Aorta (tissue), 5 donors: Measurements from ENCODE around the gene RYK. TPM values are rescaled to one million over a fixed set of nuclear protein-coding genes. Genes with fewer than 3 reads are reported as not detected.
A peak's percentile ranks its signal among the peaks of the same experiment; 100 is the strongest.
"Not testable (repeated sequence)": the region's sequence is repeated elsewhere in the genome, so short reads cannot be mapped to it uniquely, and the experiment has no call there.

Experiments used
- ATAC-seq: fragments of 200-7000 bp; cut with Tn5 transposase; one replicate; pipeline ENCODE4 v1.9.1; 2022; ENCODE audit warnings: moderate library complexity; ENCODE audit not compliant: low FRiP score
- DNase-seq, 2 donors: peaks; one replicate each; pipeline ENCODE4 v3.0.0-alpha.2; 2020
- H3K27ac ChIP-seq, 2 donors: one replicate each; pipeline ENCODE4 v1.5.1; 2013; ENCODE audit warnings: low read length in 2 of 2, mild to moderate bottlenecking in 2 of 2, moderate library complexity in 2 of 2, control low read depth in 1 of 2, inconsistent platforms in 1 of 2, low read depth in 1 of 2
- H3K27me3 ChIP-seq, 2 donors: one replicate each; pipeline ENCODE4 v1.6.1; 2013; ENCODE audit warnings: control low read depth in 1 of 2, low read length in 1 of 2, mild to moderate bottlenecking in 1 of 2, moderate library complexity in 1 of 2; ENCODE audit not compliant: insufficient read depth in 2 of 2, control insufficient read depth in 1 of 2
- H3K36me3 ChIP-seq, 2 donors: one replicate each; pipeline ENCODE4 v1.6.1; 2013; ENCODE audit warnings: control low read depth in 1 of 2, low read length in 1 of 2, mild to moderate bottlenecking in 1 of 2; ENCODE audit not compliant: insufficient read depth in 2 of 2, control insufficient read depth in 1 of 2
- H3K4me1 ChIP-seq, 2 donors: one replicate each; pipeline ENCODE4 v1.6.1; 2013; ENCODE audit warnings: low read length in 2 of 2, control low read depth in 1 of 2, mild to moderate bottlenecking in 1 of 2, moderate library complexity in 1 of 2; ENCODE audit not compliant: insufficient read depth in 2 of 2, control insufficient read depth in 1 of 2
- H3K4me3 ChIP-seq, 2 donors: one replicate each; pipeline ENCODE4 v1.5.1; 2013; ENCODE audit warnings: low read length in 2 of 2, control low read depth in 1 of 2, mild to moderate bottlenecking in 1 of 2
- H3K9me3 ChIP-seq: one replicate; pipeline ENCODE4 v1.6.1; 2013; ENCODE audit warnings: mild to moderate bottlenecking, low read length; ENCODE audit not compliant: control insufficient read depth
- WGBS, 2 donors: extraction: QIAGEN DNeasy Blood & Tissue Kit; methylation state at CpG; one replicate each; pipeline ENCODE4 v1.1.7; 2013; 5-methylcytosine and 5-hydroxymethylcytosine counted together
- intact Hi-C, 2 donors: fragments of 100-400 bp; cut with DNase I; formaldehyde crosslinking; loops; one replicate each; pipeline versions ENCODE4 v1.14.2 to v1.15.0; 2022
- polyA plus RNA-seq, 2 donors: library from polyadenylated mRNA; stranded (reverse); fragments of 200-250 nt; gene quantifications; one replicate each; pipeline ENCODE4 v1.2.3, GENCODE V29; 2013
- total RNA-seq, 2 donors: library from RNA; stranded (reverse); fragmentation: NEBNext Ultra II Directional; extraction: Animal tissue kit (Norgen Biotek cat#: 25700); gene quantifications; one replicate each; pipeline ENCODE4 v1.2.1, GENCODE V29; 2021
- donor health status: healthy with polysubstance abuse.
- donor health status: Bipolar disorder and iron deficiency.
- donor health status: DM: no; HTN: no; CAD: no.
- donor health status: DM: no; HTN: no; CAD: no.
- donor health status: DM: yes; HTN: yes; CAD: no.

The RYK gene
- total and polyA plus RNA-seq, 4 donors, result 35.9 to 73.5 (median 60.3) TPM

DNA sequence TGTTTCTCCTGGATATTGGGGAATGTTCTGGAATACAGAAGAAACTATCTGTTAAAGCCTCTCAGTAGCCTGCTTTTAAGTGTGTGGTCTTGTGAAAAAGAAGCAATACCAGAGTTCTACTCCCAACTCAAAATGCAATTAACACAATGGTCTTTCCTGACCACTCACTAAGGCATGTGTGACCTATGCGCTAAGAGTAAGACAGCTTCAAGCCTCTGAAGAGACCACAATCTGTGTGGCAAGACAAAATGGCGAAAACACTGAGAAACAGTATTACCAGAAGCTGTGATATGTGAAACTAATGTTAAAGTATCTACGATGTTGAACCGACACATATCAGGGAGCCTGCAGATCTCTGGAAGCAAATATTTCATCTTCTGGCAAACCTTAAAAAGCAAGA lies 33.8 kb downstream of the RYK start:
- ATAC-seq (no peak), DNase-seq (no peak)
- no peaks in the 10 kb centered on the region for H3K27me3 ChIP-seq
- H3K27ac ChIP-seq, result no peak overlapping the region
- no peak overlapping the region for H3K4me3 ChIP-seq
- H3K9me3 ChIP-seq, result no peaks in the 10 kb centered on the region
- H3K4me1 ChIP-seq, result no peaks in the 10 kb centered on the region
- intact Hi-C loops, result loop anchor here in 1 of 2 donors (10.0 kb wide), 2 partner anchors 158 to 402 kb away; partner anchors contain the start of gene AMOTL2
- 97 to 98% methylated on average over 4 of the region's 4 CpGs for WGBS, 2 donors
- peaks cover 0 to 2% of the 10 kb centered on the region in 2 donors for H3K36me3 ChIP-seq

DNA sequence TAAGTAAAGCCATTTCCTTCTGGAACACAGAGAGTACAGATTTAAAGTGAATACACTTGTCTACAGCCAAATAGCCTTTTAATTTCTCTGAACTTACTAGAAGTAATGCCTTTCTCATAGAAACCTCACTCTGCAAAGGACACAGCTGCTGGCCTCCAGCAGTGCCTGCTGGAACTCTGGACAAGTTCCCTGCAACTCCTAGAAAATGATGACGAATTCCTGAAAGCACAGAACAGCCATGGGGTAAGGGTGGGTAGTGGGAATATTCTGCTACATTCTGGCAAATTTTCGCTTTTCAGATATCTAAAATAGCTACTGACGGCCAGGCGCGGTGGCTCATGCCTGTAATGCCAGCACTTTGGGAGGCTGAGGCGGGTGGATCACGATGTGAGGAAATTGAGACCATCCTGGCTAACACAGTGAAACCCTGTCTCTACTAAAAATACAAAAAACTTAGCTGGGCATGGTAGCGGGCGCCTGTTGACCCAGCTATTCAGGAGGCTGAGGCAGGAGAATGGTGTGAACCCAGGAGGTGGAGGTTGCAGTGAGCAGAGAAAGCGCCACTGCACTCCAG lies 34.4 kb downstream of the RYK start:
- Histone ChIP-seq H3K36me3 (peaks cover 0 to 2% of the 10 kb centered on the region in 2 donors), H3K9me3 (no peaks in the 10 kb centered on the region), H3K4me1 (no peaks in the 10 kb centered on the region), H3K27me3 (no peaks in the 10 kb centered on the region), H3K4me3 (no peak overlapping the region), H3K27ac (no peak overlapping the region)
- intact Hi-C loops, result loop anchor here in 1 of 2 donors (10.0 kb wide), 2 partner anchors 159 to 401 kb away; partner anchors contain the start of gene AMOTL2
- DNase-seq (no peak), ATAC-seq (no peak)
- 73 to 74% methylated on average over 10 of the region's 10 CpGs for WGBS, 2 donors

DNA sequence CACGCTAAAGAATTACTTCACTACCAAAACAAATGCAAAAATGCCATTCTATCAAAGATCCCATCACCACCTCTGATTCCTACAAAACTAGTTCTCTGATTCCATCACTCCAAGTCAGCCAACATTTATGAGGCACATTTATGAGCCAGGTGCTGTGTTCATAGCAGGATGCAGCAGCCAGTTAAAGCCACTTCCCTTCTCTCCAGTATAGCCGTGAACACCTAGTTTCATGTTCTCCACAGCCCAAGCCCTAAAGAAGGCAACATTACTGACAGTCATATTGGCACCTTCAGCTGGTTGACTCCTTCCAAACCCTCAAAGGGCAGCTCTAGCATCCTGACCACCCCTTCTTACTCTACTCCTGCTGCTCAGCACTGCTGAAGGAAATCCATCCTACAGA lies 36.4 kb downstream of the RYK start:
- H3K4me1 ChIP-seq, result no peaks in the 10 kb centered on the region
- 78 to 86% methylated on average over 2 of the region's 2 CpGs for WGBS, 2 donors

DNA sequence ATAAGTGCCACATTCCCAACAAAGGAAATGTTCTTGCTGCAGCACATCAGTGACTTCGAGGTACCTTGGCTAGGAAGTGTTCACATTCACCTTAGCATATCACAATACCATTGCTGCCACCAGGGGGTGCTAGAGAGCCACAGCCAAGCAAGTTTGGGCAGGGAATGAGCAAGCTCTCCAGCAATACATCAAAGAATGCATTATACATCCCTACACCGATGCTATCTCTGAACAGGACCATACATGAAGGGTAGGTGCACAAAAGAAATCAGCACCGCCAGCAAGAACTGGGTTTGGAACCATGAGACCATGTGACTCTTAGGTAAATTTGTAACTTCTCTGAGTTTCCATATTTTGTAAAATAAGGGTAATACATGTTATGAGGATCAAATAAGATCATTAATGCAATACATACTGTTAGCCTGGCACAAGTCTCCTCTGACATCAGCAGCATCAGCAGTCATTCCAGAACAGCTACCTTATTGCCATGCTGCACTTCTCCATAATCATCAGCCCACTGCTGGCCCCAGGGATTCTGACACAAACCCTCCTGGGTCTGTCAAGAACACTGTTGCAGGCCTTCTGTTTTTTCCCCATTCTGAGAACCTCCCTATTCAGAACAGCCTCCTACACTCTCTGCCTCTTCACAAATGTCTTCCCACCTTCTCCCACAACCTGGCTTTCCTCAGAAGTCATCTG lies 37.5 kb downstream of the RYK start:
- intact Hi-C loops, result loop anchor here (2.0 to 10.0 kb wide), 5 partner anchors 86 to 398 kb away; partner anchors contain the start of gene AMOTL2 (in 1 of the 2)

More for the DNA sequence above, 36.4 kb downstream of the RYK start:
- H3K27me3 ChIP-seq, result no peaks in the 10 kb centered on the region
- DNase-seq (no peak), ATAC-seq (no peak)
- H3K27ac ChIP-seq, result no peak overlapping the region
- peaks cover 0 to 2% of the 10 kb centered on the region in 2 donors for H3K36me3 ChIP-seq
- intact Hi-C loops, result loop anchor here (5.0 to 10.0 kb wide), 4 partner anchors 161 to 399 kb away; partner anchors contain the start of gene AMOTL2 (in 1 of the 2)
- H3K9me3 ChIP-seq, result no peaks in the 10 kb centered on the region
- H3K4me3 ChIP-seq, result no peak overlapping the region

DNA sequence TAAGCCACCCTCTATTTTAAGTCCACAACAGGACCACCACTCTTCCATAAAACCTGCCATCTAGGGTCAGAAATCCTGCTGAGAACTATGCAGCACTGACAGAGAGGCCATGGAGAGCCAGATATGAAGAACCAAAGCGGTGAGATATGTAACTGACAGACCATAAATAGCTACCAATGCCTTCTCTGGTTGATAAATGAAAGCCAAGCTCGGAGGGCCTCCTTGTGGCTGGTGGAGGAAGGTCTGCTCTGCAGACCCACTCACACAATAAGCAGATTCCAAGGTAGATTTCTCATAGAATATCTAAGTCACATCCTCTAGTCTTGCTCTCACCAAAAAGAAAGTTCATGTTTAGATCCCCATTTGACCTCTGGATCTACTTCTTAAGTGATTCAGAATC lies 38.9 kb downstream of the RYK start:
- 13 to 16% methylated on average over 2 of the region's 2 CpGs for WGBS, 2 donors
- ATAC-seq, result peak; percentile 62
- intact Hi-C loops, result loop anchor here (2.0 to 10.0 kb wide), 5 partner anchors 87 to 397 kb away; partner anchors contain the start of gene AMOTL2 (in 1 of the 2)

More for the DNA sequence above, 37.5 kb downstream of the RYK start:
- H3K27ac ChIP-seq, result no peak overlapping the region
- ATAC-seq (peak; percentile 90), DNase-seq (peak; percentile 83 to 92)
- 24 to 25% methylated on average over 3 of the region's 3 CpGs for whole genome bisulfite sequencing, 2 donors
- H3K9me3 ChIP-seq, result no peaks in the 10 kb centered on the region
- no peak overlapping the region for H3K4me3 ChIP-seq
- no peaks in the 10 kb centered on the region for H3K4me1 ChIP-seq
- H3K36me3 ChIP-seq, result peaks cover 0 to 2% of the 10 kb centered on the region in 2 donors
- H3K27me3 ChIP-seq, result no peaks in the 10 kb centered on the region

DNA sequence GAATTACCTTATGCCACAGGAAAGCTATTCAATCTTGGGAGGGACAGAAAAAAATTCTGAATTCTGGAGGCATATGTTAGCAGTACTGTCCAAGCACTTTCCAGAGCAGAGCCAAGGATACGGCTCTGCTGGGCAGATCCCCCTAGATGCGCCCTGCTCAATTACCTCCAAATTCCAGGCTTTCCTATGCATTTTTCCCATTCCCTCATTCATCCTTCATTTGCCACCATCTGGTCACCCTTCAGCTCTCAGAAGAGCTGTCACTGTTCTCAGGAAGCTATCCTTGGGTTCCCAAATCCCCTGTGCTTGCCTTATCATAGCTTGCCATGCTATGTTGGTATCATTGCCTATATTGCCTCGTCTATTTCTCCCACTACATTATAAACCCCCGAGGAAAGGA lies 45.2 kb downstream of the RYK start:
- DNase-seq, result no peak
- ATAC-seq, result no peak
- intact Hi-C loops, result no loop called here
- Histone ChIP-seq H3K27me3 (no peaks in the 10 kb centered on the region), H3K36me3 (peaks cover 4 to 6% of the 10 kb centered on the region in 2 donors), H3K9me3 (no peaks in the 10 kb centered on the region), H3K4me3 (no peak overlapping the region), H3K4me1 (peaks cover 0 to 1% of the 10 kb centered on the region in 2 donors), H3K27ac (no peak overlapping the region)
- WGBS, 2 donors, result 90 to 92% methylated on average over 4 of the region's 4 CpGs

More for the DNA sequence above, 38.9 kb downstream of the RYK start:
- no peak overlapping the region for H3K27ac ChIP-seq
- DNase-seq, result no peak
- H3K4me3 ChIP-seq, result no peak overlapping the region
- no peaks in the 10 kb centered on the region for H3K9me3 ChIP-seq
- no peaks in the 10 kb centered on the region for H3K27me3 ChIP-seq
- peaks cover 0 to under 1% of the 10 kb centered on the region in 2 donors for H3K36me3 ChIP-seq
- no peaks in the 10 kb centered on the region for H3K4me1 ChIP-seq

DNA sequence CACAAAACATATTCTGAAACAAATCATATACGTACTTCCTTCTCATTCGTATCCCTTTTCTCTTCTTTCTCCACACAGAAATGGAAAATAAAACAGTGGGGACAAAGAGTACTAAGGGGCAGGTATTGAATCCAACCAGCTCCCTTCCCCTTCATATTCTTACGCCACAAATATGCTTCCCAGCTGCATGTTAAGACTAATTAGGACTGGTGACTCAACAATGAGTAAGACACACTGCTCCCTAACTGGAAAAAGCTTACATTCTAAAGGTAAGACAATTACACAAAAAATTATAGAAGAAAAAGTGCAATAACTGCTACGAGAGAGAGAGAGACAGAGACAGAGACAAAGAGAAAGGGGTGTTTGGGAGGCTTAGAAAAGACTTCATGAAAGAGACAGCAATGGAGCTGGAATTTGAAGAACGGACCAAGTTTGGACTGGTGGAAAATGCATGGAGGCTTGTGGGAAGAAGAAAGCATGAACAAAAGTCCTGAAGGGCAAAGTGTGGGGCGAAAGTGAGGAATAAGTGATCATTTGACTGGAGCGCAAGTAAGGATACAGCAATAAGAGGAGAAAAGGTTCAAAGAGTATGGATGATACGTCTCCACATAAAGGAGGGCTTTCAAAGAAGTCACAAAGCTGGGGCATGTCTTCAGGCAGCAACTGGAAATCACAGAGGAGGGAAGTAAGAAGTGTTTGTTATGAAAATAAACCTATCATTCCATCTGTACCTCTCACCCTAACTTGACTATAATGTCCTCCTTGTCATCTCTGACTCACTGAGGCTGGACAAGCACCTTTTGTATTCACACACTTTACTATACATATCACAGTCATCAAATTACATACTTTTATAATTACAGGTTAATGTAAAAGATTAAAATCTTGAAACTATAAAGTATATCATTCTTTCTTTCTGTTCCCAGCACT lies 49.2 kb downstream of the RYK start:
- Histone ChIP-seq H3K9me3 (no peaks in the 10 kb centered on the region), H3K27ac (no peak overlapping the region), H3K36me3 (peaks cover 4 to 7% of the 10 kb centered on the region in 2 donors), H3K4me1 (peaks cover 0 to 1% of the 10 kb centered on the region in 2 donors), H3K4me3 (no peak overlapping the region), H3K27me3 (no peaks in the 10 kb centered on the region)
- WGBS, 2 donors, result 89 to 96% methylated on average over 8 of the region's 8 CpGs
- intact Hi-C loops, result no loop called here
- DNase-seq (no peak), ATAC-seq (no peak)

DNA sequence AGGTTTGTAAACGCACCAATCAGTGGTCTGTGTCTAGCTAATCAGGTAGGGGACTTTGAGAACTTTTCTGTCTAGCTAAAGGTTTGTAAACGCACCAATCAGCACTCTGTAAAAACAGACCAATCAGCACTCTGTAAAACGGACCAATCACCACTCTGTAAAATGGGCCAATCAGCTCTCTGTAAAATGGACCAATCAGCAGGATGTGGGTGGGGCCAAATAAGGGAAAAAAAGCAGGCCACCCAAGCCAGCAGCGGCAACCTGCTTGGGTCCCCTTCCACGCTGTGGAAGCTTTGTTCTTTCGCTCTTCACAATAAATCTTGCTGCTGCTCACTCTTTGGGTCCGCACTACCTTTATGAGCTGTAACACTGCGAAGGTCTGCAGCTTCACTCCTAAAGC lies 50.8 kb downstream of the RYK start:
- not testable (repeated sequence) for ATAC-seq, DNase-seq, H3K4me3 ChIP-seq, H3K27ac ChIP-seq, H3K9me3 ChIP-seq, H3K27me3 ChIP-seq, H3K4me1 ChIP-seq, H3K36me3 ChIP-seq
- 88 to 98% methylated on average over 7 to 8 of the region's 8 CpGs for WGBS, 2 donors
- intact Hi-C loops, result loop anchor here in 1 of 2 donors (5.0 kb wide), 2 partner anchors 272 to 292 kb away; no protein-coding TSS in a partner anchor
